Measurements from ENCODE around the gene RNF208. TPM values are rescaled to one million over a fixed set of nuclear protein-coding genes. Genes with fewer than 3 reads are reported as not detected.

Gene RNF208
- polyA plus RNA-seq, 1 donor from 2014 or later = 1.5 TPM

GRCh38 chr9:137184881-137185660 is 37.0 kb downstream of the RNF208 start:
- no peak overlapping the region for H2AFZ ChIP-seq (ENCODE audit: low read depth, low read length)
- H3F3A ChIP-seq (ENCODE audit: insufficient read depth, low read length, poor library complexity, severe bottlenecking) = no peaks in the 10 kb centered on the region
- no peaks in the 10 kb centered on the region for H3K9me3 ChIP-seq (ENCODE audit: low read length)
- H3K27ac ChIP-seq (ENCODE audit: low read length) = no peak overlapping the region
- no peaks in the 10 kb centered on the region for H3K36me3 ChIP-seq (ENCODE audit: insufficient read depth, low read length)
- H4K20me1 ChIP-seq (ENCODE audit: insufficient read depth) = no peaks in the 10 kb centered on the region
- H3K4me3 ChIP-seq (ENCODE audit: low read length) = no peak overlapping the region
- H3K4me2 ChIP-seq (ENCODE audit: low read length) = no peak overlapping the region
- H3K9ac ChIP-seq (ENCODE audit: low read length) = no peak overlapping the region
- no peaks in the 10 kb centered on the region for H3K27me3 ChIP-seq (ENCODE audit: insufficient read depth, low read depth, low read length)
- no peaks in the 10 kb centered on the region for H3K9me2 ChIP-seq (ENCODE audit: insufficient read depth, low read length)
- TF ChIP-seq CTCF (IDR thresholded peaks at IDR 0.05; ENCODE audit: poor library complexity, severe bottlenecking) (no peak), POLR2AphosphoS5 (IDR thresholded peaks at IDR 0.05) (no peak), MXI1 (conservative IDR thresholded peaks at IDR 0.05; ENCODE audit: poor library complexity, severe bottlenecking) (no peak), EZH2 (IDR thresholded peaks at IDR 0.05; ENCODE audit: borderline replicate concordance, insufficient read depth, low read length, poor library complexity, severe bottlenecking) (no peak)
- H3K79me2 ChIP-seq (replicated peaks; ENCODE audit: insufficient read depth, low read length) = peaks cover 14% of the 10 kb centered on the region

GRCh38 chr9:137183980-137184595 is 38.0 kb downstream of the RNF208 start:
- Histone ChIP-seq H3K27ac (ENCODE audit: low read length) (no peak overlapping the region), H3K79me2 (replicated peaks; ENCODE audit: insufficient read depth, low read length) (peaks cover 14% of the 10 kb centered on the region), H4K20me1 (ENCODE audit: insufficient read depth) (no peaks in the 10 kb centered on the region), H3F3A (ENCODE audit: insufficient read depth, low read length, poor library complexity, severe bottlenecking) (no peaks in the 10 kb centered on the region), H3K4me2 (ENCODE audit: low read length) (no peak overlapping the region), H3K36me3 (ENCODE audit: insufficient read depth, low read length) (no peaks in the 10 kb centered on the region), H3K4me3 (ENCODE audit: low read length) (no peak overlapping the region), H3K9me2 (ENCODE audit: insufficient read depth, low read length) (no peaks in the 10 kb centered on the region), H3K9ac (ENCODE audit: low read length) (no peak overlapping the region), H2AFZ (ENCODE audit: low read depth, low read length) (no peak overlapping the region), H3K9me3 (ENCODE audit: low read length) (no peaks in the 10 kb centered on the region), H3K27me3 (ENCODE audit: insufficient read depth, low read depth, low read length) (no peaks in the 10 kb centered on the region)
- TF ChIP-seq CTCF (IDR thresholded peaks at IDR 0.05; ENCODE audit: poor library complexity, severe bottlenecking) (no peak), EP300 (conservative IDR thresholded peaks at IDR 0.05; ENCODE audit: poor library complexity, severe bottlenecking) (no peak), MXI1 (conservative IDR thresholded peaks at IDR 0.05; ENCODE audit: poor library complexity, severe bottlenecking) (no peak), EZH2 (IDR thresholded peaks at IDR 0.05; ENCODE audit: borderline replicate concordance, insufficient read depth, low read length, poor library complexity, severe bottlenecking) (no peak)

GRCh38 chr9:137182836-137183235 is 39.2 kb downstream of the RNF208 start:
- no peaks in the 10 kb centered on the region for H3K9me3 ChIP-seq (ENCODE audit: low read length)
- H3F3A ChIP-seq (ENCODE audit: insufficient read depth, low read length, poor library complexity, severe bottlenecking) = no peaks in the 10 kb centered on the region
- H3K27ac ChIP-seq (ENCODE audit: low read length) = no peak overlapping the region
- H2AFZ ChIP-seq (ENCODE audit: low read depth, low read length) = no peak overlapping the region
- no peak overlapping the region for H3K9ac ChIP-seq (ENCODE audit: low read length)
- H3K9me2 ChIP-seq (ENCODE audit: insufficient read depth, low read length) = no peaks in the 10 kb centered on the region
- H3K4me2 ChIP-seq (ENCODE audit: low read length) = no peak overlapping the region
- peaks cover 11% of the 10 kb centered on the region for H3K79me2 ChIP-seq (replicated peaks; ENCODE audit: insufficient read depth, low read length)
- H4K20me1 ChIP-seq (ENCODE audit: insufficient read depth) = no peaks in the 10 kb centered on the region
- no peak overlapping the region for H3K4me3 ChIP-seq (ENCODE audit: low read length)
- TF ChIP-seq EP300 (conservative IDR thresholded peaks at IDR 0.05; ENCODE audit: poor library complexity, severe bottlenecking) (no peak), CTCF (IDR thresholded peaks at IDR 0.05; ENCODE audit: poor library complexity, severe bottlenecking) (no peak), TAF1 (IDR thresholded peaks at IDR 0.05; ENCODE audit: low read depth) (no peak), EZH2 (IDR thresholded peaks at IDR 0.05; ENCODE audit: borderline replicate concordance, insufficient read depth, low read length, poor library complexity, severe bottlenecking) (no peak), REST (IDR thresholded peaks at IDR 0.05; ENCODE audit: borderline replicate concordance) (no peak), RAD21 (conservative IDR thresholded peaks at IDR 0.05) (no peak), MXI1 (conservative IDR thresholded peaks at IDR 0.05; ENCODE audit: poor library complexity, severe bottlenecking) (no peak), POLR2AphosphoS5 (IDR thresholded peaks at IDR 0.05) (no peak), SMC3 (conservative IDR thresholded peaks at IDR 0.05; ENCODE audit: poor library complexity) (no peak)
- no peaks in the 10 kb centered on the region for H3K27me3 ChIP-seq (ENCODE audit: insufficient read depth, low read depth, low read length)
- no peaks in the 10 kb centered on the region for H3K36me3 ChIP-seq (ENCODE audit: insufficient read depth, low read length)
